ENCODE results near the gene USP28.

DNA sequence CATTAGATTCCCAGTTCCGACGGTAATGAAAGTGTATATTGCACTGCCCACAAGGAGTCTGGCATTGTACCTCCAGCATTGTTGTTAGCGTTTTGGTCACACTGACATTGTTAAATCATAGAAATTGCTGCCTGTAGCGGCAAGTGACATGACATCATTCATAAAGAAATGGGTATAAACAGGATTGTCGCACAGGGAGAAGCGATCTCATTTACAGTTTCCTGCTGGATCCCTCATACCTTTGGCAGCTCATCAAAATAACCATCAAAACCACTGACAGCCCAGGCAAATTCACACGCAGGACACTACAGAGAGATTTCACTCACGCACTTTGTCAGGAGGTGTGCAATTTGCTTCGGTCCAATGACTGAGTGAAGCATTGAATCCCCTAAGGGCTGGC, 32.7 kb upstream of the USP28 start:
- TF ChIP-seq, protein P1, sequence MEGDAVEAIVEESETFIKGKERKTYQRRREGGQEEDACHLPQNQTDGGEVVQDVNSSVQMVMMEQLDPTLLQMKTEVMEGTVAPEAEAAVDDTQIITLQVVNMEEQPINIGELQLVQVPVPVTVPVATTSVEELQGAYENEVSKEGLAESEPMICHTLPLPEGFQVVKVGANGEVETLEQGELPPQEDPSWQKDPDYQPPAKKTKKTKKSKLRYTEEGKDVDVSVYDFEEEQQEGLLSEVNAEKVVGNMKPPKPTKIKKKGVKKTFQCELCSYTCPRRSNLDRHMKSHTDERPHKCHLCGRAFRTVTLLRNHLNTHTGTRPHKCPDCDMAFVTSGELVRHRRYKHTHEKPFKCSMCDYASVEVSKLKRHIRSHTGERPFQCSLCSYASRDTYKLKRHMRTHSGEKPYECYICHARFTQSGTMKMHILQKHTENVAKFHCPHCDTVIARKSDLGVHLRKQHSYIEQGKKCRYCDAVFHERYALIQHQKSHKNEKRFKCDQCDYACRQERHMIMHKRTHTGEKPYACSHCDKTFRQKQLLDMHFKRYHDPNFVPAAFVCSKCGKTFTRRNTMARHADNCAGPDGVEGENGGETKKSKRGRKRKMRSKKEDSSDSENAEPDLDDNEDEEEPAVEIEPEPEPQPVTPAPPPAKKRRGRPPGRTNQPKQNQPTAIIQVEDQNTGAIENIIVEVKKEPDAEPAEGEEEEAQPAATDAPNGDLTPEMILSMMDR (IDR thresholded peaks at IDR 0.05), result no peak
- no peak for TF ChIP-seq EZH2 (IDR thresholded peaks at IDR 0.05)
